HepG2 (cell line): Measurements from ENCODE around the gene COL5A2. TPM values are rescaled to one million over a fixed set of nuclear protein-coding genes. Genes with fewer than 3 reads are reported as not detected.

Experiments
- ATAC-seq: fragments of 200-7000 bp; cut with Tn5 transposase; 3 replicates; pipeline ENCODE4 v1.9.1; 2020; ENCODE audit warnings: mild to moderate bottlenecking, moderate library complexity
- BruUV-seq: library from RNA; stranded (reverse); fragments of 400-500 nt; replicated peaks from 2 replicates; lab custom pipeline; 2021; lab: Mats Ljungman, UMichigan
- CTCF ChIA-PET: fragments of 300-600 bp; formaldehyde crosslinking; extraction: SDS; loops from one replicate; lab custom pipeline; 2021; ENCODE audit warnings: low total read pairs, inconsistent platforms, low intra/inter-chr PET ratio; lab: Yijun Ruan, JAX
- POLR2A ChIA-PET: fragments of 350-600 bp; sonication (Branson Sonifier 250); formaldehyde crosslinking; loops from one replicate; lab custom pipeline; 2020; ENCODE audit warnings: antibody characterized with exemption, inconsistent platforms; lab: Yijun Ruan, JAX
- DNase-seq: peaks from one replicate; pipeline ENCODE4 v3.0.0-alpha.2; 2015; ENCODE audit warnings: low spot score
- FAIRE-seq: peaks from 3 replicates; lab custom pipeline; 2011; peaks lifted over from hg19 to GRCh38; lab: Jason Lieb, UNC
- H2AFZ ChIP-seq: one replicate; pipeline ENCODE4 v1.6.1; 2011; ENCODE audit warnings: low read length, inconsistent platforms
- H3K27ac ChIP-seq: fragments of 300-600 bp; 3 replicates; pipeline ENCODE4 v1.8.0; 2011; ENCODE audit warnings: mixed run types, mild to moderate bottlenecking, mixed read lengths, low read length, inconsistent platforms; ENCODE audit not compliant: insufficient read depth; ENCODE audit errors: extremely low read length
- H3K27me3 ChIP-seq, 2 experiments: fragments of 200-600 bp in 1 of 2; 2 replicates in 1 of 2; 3 replicates in 1 of 2; pipeline versions ENCODE4 v1.6.0 to v1.8.0; 2011; ENCODE audit warnings: low read length in 2 of 2, mild to moderate bottlenecking in 2 of 2, moderate library complexity in 2 of 2, inconsistent platforms in 1 of 2; ENCODE audit not compliant: insufficient read depth in 2 of 2, control insufficient read depth in 1 of 2
- H3K36me3 ChIP-seq, 2 experiments: fragments of 200-600 bp in 1 of 2; replicated peaks in 1 of 2; 2 replicates in 1 of 2; 3 replicates in 1 of 2; pipeline versions ENCODE4 v1.5.1 to v1.8.0; 2011; ENCODE audit warnings: low read length in 2 of 2, inconsistent platforms in 1 of 2; ENCODE audit not compliant: insufficient read depth in 2 of 2, control insufficient read depth in 1 of 2
- H3K4me1 ChIP-seq: 2 replicates; pipeline ENCODE4 v1.5.1; 2012; ENCODE audit warnings: low read length, inconsistent platforms; ENCODE audit not compliant: insufficient read depth
- H3K4me2 ChIP-seq: 2 replicates; pipeline ENCODE4 v1.6.0; 2011; ENCODE audit warnings: low read depth, low read length, inconsistent platforms
- H3K4me3 ChIP-seq, 3 experiments: fragments of 200-600 bp in 1 of 3; sonication (generic), shearing (Covaris generic) in 1 of 3; replicated peaks in 1 of 3; 2 replicates each; pipeline ENCODE4 v1.5.1; 2011 to 2016; ENCODE audit warnings: low read length in 3 of 3, inconsistent platforms in 2 of 3, low read depth in 2 of 3, mild to moderate bottlenecking in 2 of 3, control low read depth in 1 of 3, mixed read lengths in 1 of 3; ENCODE audit not compliant: insufficient read depth in 1 of 3
- H3K79me2 ChIP-seq: one replicate; pipeline ENCODE4 v1.6.1; 2011; ENCODE audit warnings: low read length, inconsistent platforms; ENCODE audit not compliant: insufficient read depth
- H3K9ac ChIP-seq: 2 replicates; pipeline ENCODE4 v1.6.0; 2011; ENCODE audit warnings: mild to moderate bottlenecking, low read depth, low read length, inconsistent platforms; ENCODE audit not compliant: insufficient read depth
- H3K9me3 ChIP-seq: 2 replicates; pipeline ENCODE4 v1.5.1; 2012; ENCODE audit warnings: mild to moderate bottlenecking, low read length
- H4K20me1 ChIP-seq: 2 replicates; pipeline ENCODE4 v1.6.0; 2011; ENCODE audit warnings: inconsistent platforms, mild to moderate bottlenecking, low read length, moderate library complexity; ENCODE audit not compliant: insufficient read depth
- RFXANK ChIP-seq: IDR thresholded peaks from 2 replicates; pipeline ENCODE4 v1.6.1; 2016
- SMARCC2 ChIP-seq: fragments of 450-650 bp; IDR thresholded peaks from 2 replicates; pipeline ENCODE4 v1.6.1; 2017; ENCODE audit warnings: antibody characterized with exemption, mild to moderate bottlenecking
- SRSF1 ChIP-seq: fragments of 200-400 bp; formaldehyde crosslinking; optimal IDR thresholded peaks from 2 replicates; pipeline ENCODE3; 2017; ENCODE audit warnings: mild to moderate bottlenecking, low read depth, low read length, moderate library complexity
- ZBTB20 ChIP-seq: sonication (generic); formaldehyde crosslinking; IDR thresholded peaks from 2 replicates; pipeline ENCODE4 v1.8.1; 2023; ENCODE audit warnings: missing genetic modification reagents, low read depth, mild to moderate bottlenecking, borderline replicate concordance
- ZFAT ChIP-seq: sonication (generic); formaldehyde crosslinking; conservative IDR thresholded peaks from 2 replicates; pipeline ENCODE4 v1.8.1; 2023; ENCODE audit warnings: missing genetic modification reagents, inconsistent platforms
- ZNF703 ChIP-seq: sonication (generic); formaldehyde crosslinking; IDR thresholded peaks from 2 replicates; pipeline ENCODE4 v1.5.1; 2020; ENCODE audit warnings: missing genetic modification reagents, mild to moderate bottlenecking, moderate library complexity, borderline replicate concordance
- WGBS: methylation state at CpG from one replicate; pipeline ENCODE4 v1.1.6; 2017; ENCODE audit warnings: low lambda C conversion rate; 5-methylcytosine and 5-hydroxymethylcytosine counted together
- in situ Hi-C: cut with HindIII; loops from 2 replicates; pipeline ENCODE4 v1.10.0; 2017; ENCODE audit warnings: low pct_unique_long_range_greater_than_20kb; ENCODE audit not compliant: extremely low pct_ligation_motif_present
- intact Hi-C: fragments of 100-400 bp; cut with micrococcal nuclease; formaldehyde crosslinking; loops from one replicate; pipeline ENCODE4 v1.10.0; 2022; ENCODE audit not compliant: unreplicated experiment
- polyA plus RNA-seq, 8 experiments: library from polyadenylated mRNA; depleted of rRNA in 3 of 8; stranded (reverse) in 7 of 8; unstranded in 1 of 8; fragments of >200 nt; fragmentation: Illumina TruSeq in 4 of 8; extraction: Trizol in 4 of 8; gene quantifications; 2 replicates each; pipeline versions ENCODE4 v1.2.1 to v1.2.3, GENCODE V29; 2011 to 2016; ENCODE audit warnings: low read depth in 4 of 8, missing spikeins in 1 of 8, mixed read lengths in 1 of 8; ENCODE audit not compliant: insufficient read depth in 1 of 8
- total RNA-seq, 5 experiments: library from RNA; depleted of rRNA; stranded (reverse); fragments of >200 nt; fragmentation: Illumina TruSeq; extraction: Trizol; gene quantifications; 2 replicates each; pipeline ENCODE4 v1.2.3, GENCODE V29; 2016; ENCODE audit warnings: low read depth in 1 of 5
- TF ChIP-seq, protein P1 (sequence below): sonication (generic); formaldehyde crosslinking; IDR thresholded peaks from 2 replicates; pipeline ENCODE4 v1.5.0; 2020; ENCODE audit warnings: mild to moderate bottlenecking, missing genetic modification reagents

The COL5A2 gene
- total and polyA plus RNA-seq, 2 of the 13 experiments (the other 11 are each of a cell fraction or from before 2014, with no cell fraction given): 0.83 to 1.5 TPM

DNA sequence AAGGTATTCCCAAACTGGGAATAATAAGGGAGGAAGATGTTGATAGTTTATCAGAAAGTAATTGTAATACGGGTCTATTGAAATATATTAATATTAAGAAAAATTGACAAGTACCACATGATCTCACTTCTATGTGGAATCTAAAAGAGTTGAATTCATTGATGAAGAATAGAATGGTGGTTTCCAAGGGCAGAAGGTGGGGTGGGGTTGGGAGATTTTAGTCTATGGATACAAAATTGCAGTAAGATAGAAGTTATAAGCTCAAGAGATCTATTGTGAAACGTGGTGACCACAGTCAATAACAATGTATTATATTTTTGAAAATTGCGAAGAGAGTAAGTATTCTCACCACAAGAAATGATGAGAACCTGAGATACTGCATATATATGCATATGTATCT, 166.5 kb downstream of the COL5A2 start:
- 15% methylated on average over 3 of the region's 3 CpGs for WGBS
- ChIA-PET POLR2A (no interaction called here), CTCF (no interaction called here)
- no peak overlapping the region for H3K4me3 ChIP-seq
- H3K9ac ChIP-seq: no peak overlapping the region
- BruUV-seq: no TSS peak
- no peaks in the 10 kb centered on the region for H3K36me3 ChIP-seq
- no peaks in the 10 kb centered on the region for H4K20me1 ChIP-seq
- H2AFZ ChIP-seq: no peak overlapping the region
- ATAC-seq: no peak
- in situ Hi-C loops: no loop called here
- no peak for DNase-seq
- intact Hi-C loops: no loop called here
- H3K79me2 ChIP-seq: no peaks in the 10 kb centered on the region
- H3K27me3 ChIP-seq: no peaks in the 10 kb centered on the region
- no peak overlapping the region for H3K27ac ChIP-seq
- no peaks in the 10 kb centered on the region for H3K4me1 ChIP-seq
- no peak for TF ChIP-seq SRSF1
- TF ChIP-seq SMARCC2: no peak
- no peak for TF ChIP-seq ZBTB20 (CRISPR knock-in tag)
- TF ChIP-seq ZFAT (CRISPR knock-in tag): no peak
- no peak for FAIRE-seq
- H3K9me3 ChIP-seq: no peaks in the 10 kb centered on the region
- H3K4me2 ChIP-seq: no peak overlapping the region

DNA sequence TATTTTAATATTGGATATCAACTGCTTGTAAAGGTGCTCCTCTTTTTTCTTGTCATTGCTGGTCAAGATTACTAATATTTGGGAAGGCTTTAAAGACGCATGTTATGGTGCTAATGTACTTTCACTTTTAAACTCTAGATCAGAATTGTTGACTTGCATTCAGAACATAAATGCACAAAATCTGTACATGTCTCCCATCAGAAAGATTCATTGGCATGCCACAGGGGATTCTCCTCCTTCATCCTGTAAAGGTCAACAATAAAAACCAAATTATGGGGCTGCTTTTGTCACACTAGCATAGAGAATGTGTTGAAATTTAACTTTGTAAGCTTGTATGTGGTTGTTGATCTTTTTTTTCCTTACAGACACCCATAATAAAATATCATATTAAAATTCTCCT, 167.2 kb downstream of the COL5A2 start:
- no peaks in the 10 kb centered on the region for H3K79me2 ChIP-seq
- H3K36me3 ChIP-seq: no peaks in the 10 kb centered on the region
- TF ChIP-seq, protein P1, sequence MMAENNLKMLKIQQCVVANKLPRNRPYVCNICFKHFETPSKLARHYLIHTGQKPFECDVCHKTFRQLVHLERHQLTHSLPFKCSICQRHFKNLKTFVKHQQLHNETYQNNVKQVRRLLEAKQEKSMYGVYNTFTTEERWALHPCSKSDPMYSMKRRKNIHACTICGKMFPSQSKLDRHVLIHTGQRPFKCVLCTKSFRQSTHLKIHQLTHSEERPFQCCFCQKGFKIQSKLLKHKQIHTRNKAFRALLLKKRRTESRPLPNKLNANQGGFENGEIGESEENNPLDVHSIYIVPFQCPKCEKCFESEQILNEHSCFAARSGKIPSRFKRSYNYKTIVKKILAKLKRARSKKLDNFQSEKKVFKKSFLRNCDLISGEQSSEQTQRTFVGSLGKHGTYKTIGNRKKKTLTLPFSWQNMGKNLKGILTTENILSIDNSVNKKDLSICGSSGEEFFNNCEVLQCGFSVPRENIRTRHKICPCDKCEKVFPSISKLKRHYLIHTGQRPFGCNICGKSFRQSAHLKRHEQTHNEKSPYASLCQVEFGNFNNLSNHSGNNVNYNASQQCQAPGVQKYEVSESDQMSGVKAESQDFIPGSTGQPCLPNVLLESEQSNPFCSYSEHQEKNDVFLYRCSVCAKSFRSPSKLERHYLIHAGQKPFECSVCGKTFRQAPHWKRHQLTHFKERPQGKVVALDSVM (CRISPR knock-in tag): no peak
- TF ChIP-seq ZNF703 (no peak), RFXANK (CRISPR knock-in tag) (no peak)
- no peaks in the 10 kb centered on the region for H3K4me1 ChIP-seq
- ChIA-PET CTCF (no interaction called here), POLR2A (no interaction called here)
- no peaks in the 10 kb centered on the region for H3K9me3 ChIP-seq
- in situ Hi-C loops: no loop called here
- H3K4me3 ChIP-seq: no peak overlapping the region
- no peak overlapping the region for H3K4me2 ChIP-seq
- FAIRE-seq: no peak
- no peaks in the 10 kb centered on the region for H4K20me1 ChIP-seq
- intact Hi-C loops: no loop called here
- 35% methylated on average over 1 of the region's 1 CpG for WGBS
- ATAC-seq: no peak
- no peaks in the 10 kb centered on the region for H3K27me3 ChIP-seq
- no TSS peak for BruUV-seq
- no peak for DNase-seq
- H3K9ac ChIP-seq: no peak overlapping the region
- no peak overlapping the region for H3K27ac ChIP-seq
- no peak overlapping the region for H2AFZ ChIP-seq
